HG02840 (cell line): Measurements from ENCODE around the gene KATNB1.
"Not testable (repeated sequence)": the region's sequence is repeated elsewhere in the genome, so short reads cannot be mapped to it uniquely, and the experiment has no call there.

Experiments
- ATAC-seq: cut with Tn5 transposase; IDR thresholded peaks from one replicate; pipeline ENCODE4 v1.9.1; 2021; ENCODE audit warnings: mild to moderate bottlenecking, moderate library complexity, moderate number of reproducible peaks; ENCODE audit not compliant: unreplicated experiment, low FRiP score

KATNB1 gene

GRCh38 chr16:57764341-57765159 lies 29.0 kb downstream of the KATNB1 start:
- no peak for ATAC-seq

GRCh38 chr16:57765160-57765728 lies 29.7 kb downstream of the KATNB1 start:
- no peak for ATAC-seq

DNA sequence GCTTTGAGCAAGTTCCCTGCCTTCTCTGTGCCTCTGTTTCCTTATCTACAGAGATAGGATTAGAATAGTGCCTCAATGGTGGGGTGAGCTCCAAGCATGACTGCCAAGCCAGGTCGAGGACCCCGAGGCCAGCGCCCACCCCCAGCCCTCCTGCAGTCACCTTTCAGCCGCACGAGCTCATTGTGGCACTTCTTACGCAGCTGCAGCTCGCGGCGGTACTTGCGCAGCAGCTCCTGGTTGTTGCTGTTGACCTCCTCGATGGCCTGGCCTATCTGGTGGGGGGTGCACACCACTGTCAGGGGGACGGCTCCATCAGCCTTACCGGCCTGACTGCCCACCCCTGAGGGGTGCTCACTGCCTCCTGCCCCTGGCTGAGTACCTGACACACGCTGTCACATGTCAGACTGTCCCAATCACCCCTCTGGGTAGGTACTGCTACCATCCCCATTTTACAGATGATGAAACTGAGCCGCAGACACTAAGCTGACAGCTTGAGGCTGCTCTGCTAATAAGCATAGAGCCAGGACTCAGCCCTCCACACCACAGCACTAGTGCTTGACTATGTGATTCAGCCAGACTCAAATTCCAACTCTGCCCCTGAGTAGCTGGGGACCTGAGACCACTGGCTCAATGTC lies 31.3 kb downstream of the KATNB1 start:
- ATAC-seq: no peak

DNA sequence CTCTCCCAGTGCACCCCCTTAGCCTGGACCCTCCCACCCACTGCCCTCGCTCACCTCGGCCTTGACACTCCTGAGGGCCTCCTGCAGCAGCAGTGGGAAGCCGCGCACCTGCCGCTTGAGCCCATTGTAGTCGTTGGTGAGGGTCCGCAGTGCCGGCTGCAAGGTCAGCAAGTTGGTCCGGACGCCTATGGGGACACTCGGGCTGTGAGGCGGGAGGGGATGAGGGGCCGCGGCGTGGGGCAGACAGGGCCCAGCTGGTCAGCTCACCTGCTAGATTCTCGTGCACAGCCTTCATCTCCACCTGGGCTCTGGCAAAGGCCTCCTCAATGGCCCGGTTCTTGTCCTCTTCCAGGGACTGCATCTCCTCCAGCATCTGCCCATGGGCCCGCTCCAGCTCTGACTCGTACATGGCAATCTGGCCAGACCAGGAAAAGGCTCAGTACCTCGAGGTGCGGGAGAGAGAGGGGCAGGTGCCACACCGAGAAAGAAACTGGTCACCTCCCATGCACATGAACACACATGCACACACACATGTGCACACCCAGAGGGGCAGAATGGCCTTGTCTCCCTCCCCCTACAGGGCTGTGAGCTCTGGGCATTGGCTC lies 34.1 kb downstream of the KATNB1 start:
- ATAC-seq: no peak

DNA sequence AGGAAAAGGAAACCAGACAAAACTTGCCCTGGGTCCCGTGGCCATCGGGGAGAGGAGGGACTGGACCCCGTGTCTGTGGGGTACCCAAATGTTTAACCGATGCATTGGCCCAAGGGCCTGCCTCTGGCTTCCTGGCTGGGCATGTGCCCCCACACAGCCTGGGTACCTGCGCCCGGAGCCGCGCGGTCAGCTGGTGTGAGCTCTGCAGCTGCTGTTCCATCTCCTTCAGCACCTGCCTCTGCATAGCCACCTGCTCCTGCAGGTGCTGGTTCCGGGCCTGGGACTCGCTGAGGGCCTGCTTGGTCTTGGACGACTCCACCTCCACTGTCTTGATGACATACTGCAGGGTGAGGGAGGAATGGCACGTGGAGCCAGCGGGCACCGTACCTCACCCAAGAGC lies 34.8 kb downstream of the KATNB1 start:
- ATAC-seq: no peak

DNA sequence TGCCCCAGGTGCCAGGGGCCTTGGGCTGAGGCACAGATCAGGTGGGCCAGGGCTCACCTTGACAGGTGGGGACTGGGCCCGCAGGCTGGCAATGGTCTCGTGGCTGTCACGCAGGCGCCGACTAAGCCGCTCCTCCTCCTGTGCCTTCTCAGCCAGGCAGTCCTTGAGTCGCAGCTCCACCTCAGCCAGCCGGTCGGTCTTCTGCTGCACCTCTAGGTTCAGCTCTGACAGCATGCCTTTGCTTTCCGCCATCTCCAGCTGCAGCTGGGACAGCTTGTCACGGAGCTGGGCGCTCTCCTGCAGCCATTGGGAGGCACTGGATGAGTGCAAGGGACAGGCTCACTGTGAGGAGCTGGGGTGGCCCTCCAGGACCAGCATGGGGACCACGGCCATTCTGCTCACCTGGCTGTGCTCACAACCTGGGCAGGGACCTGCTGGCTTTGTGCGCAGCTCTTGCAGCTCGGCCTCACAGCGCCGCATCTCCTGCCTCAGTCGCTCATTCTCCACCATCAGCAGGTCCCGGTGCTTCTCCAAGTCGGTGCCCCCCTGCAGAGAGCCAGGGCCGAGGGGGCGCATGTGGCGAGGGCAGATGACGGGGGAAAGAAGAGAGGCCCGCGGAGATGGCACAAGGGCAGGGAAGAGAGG lies 35.7 kb downstream of the KATNB1 start:
- ATAC-seq: no peak

- ATAC-seq: no peak
Observed at GRCh38 chr16:57773019-57773418, 37.4 kb downstream of the KATNB1 start.

GRCh38 chr16:57773655-57774295 lies 38.2 kb downstream of the KATNB1 start:
- no peak for ATAC-seq

- no peak for ATAC-seq
Observed at GRCh38 chr16:57774705-57775285, 39.2 kb downstream of the KATNB1 start.

- no peak for ATAC-seq
Observed at GRCh38 chr16:57775661-57776469, 40.3 kb downstream of the KATNB1 start.

DNA sequence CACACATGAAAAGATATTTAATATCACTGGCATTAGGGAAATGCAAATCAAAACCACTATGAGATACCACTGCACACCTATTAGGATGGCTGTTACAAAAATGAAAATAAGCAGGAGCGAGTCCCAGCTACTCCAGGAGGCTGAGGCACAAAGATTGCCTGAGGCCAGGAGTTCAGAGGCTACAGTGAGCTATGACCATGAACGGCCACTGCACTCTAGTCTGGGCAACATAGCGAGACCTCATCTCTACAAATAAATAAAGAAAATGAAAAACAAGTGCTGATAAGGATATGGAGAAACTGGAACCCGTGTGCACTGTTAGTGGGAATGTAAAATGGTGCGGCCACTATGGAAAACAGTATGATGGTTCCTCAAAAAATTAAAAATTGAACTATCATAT lies 43.1 kb downstream of the KATNB1 start:
- no peak for ATAC-seq

DNA sequence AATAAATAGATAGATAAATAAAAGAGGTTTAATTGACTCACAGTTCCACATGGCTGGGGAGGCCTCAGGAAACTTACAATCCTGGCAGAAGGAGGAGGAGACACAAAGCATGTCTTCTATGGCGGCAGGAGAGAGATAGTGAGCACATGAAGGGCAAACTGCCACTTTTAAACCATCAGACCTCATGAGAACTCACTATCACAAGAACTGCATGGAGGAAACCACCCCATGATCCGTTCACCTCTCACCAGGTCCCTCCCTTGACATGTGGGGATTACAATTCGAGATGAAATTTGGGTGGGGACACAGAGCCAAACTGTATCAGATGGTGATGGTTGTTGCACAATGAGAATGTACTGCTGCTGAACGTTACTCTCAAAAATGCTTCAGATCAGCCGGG lies 44.3 kb downstream of the KATNB1 start:
- ATAC-seq: not testable (repeated sequence)

DNA sequence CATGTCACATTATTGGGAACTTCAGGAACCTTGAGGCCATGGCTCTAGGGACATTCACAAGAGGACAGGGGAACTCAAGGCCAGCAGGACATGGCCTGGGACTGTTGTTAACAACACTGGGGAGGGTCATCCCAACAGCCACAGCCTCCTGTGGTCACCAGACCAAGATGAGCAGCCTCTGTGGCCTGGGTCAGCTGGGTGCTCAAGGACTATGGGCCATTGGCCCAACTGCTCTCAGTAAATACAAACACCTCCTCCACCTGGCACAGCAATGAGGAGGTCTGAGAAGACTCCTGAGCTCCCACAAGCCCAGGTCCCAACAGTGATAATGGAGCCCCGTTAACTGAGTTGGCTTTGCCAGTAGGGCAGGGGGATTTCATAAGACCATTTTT lies 45.8 kb downstream of the KATNB1 start:
- no peak for ATAC-seq

DNA sequence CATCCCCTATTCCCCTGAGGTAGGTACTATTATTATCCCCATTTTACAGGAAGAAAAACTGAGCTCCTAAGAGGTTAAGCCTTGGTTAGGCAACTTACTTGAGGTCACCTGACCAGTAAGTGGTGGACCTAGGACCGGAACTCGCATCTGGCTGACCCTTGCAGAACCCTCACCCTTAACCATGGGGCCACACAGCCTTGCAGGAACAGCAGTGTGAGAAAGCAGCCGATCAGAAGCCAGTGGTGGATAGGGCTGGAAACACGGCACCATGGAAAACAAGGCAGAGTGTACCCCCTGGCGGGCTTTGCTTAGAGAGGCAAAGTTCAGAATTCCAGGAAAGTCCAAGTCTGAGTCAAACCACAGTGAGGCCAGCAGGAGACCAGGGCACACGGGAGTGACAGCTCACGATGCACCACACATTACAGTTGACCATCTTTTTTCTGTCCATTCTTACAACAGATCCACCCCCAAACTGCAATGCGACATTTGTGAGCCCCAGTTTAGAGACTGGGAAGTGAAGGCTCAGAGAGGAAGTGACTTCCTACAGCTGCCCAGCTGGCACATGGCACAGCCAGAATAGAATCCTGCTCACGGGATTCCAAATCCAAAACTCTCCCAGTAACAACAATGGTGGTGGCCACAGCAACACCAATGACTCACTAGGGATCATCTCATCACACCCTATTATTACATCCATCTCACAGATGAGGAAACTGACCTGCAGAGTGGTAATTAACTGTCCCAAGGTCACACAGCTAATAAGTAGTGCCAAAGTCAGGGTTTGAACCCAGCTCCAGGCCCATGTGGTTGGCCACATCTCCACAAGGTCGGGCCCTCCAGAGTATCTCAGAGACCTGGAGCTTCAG lies 46.4 kb downstream of the KATNB1 start:
- no peak for ATAC-seq

DNA sequence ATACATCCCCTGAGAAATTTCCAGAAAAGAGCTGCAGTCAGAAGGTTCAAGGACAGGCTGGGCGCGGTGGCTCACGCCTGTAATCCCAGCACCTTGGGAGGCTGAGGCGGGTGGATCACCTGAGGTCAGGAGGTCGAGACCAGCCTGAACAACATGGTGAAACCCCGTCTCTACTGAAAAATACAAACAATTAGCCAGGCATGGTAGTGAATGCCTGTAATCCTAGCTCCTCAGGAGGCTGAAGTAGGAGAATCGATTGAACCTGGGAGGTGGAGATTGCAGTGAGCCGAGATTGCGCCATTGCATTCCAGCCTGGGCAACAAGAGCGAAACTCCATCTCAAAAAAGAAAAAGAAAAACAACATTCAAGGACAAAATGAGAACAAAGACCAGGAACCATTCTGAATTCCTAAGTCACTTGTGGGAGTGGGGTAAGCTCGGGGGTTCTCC lies 47.1 kb downstream of the KATNB1 start:
- ATAC-seq: not testable (repeated sequence)

DNA sequence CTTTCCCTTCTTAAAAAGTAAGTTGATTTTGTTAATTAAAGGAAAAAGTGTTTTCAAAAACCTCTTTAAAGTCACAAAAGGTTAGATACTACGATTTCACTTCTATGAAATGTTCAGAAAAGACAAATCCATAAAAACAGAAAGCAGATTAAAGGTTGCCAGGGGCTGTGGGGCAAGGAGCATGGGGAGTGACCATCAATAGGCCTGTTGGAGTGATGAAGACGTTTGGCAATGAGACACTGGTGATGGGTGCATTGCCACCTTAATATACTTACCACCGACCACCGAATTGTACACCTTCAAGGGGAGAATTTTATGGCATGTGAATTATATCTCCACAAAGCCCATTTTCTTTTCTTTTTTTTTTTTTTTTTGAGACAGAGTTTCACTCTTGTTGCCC lies 47.5 kb downstream of the KATNB1 start:
- ATAC-seq: no peak

GRCh38 chr16:57783883-57784282 lies 48.3 kb downstream of the KATNB1 start:
- ATAC-seq: no peak

- no peak for ATAC-seq
Observed at GRCh38 chr16:57784334-57784733, 48.8 kb downstream of the KATNB1 start.
